HG03571 (cell line): Measurements from ENCODE around the gene AGXT.

Experiments used
- ATAC-seq: cut with Tn5 transposase; IDR thresholded peaks from one replicate; pipeline ENCODE4 v1.9.1; 2021; ENCODE audit not compliant: unreplicated experiment

The AGXT gene

GRCh38 chr2:240869109-240869955 lies 708 bp downstream of the AGXT start:
- no peak for ATAC-seq

GRCh38 chr2:240869956-240870875 lies 1.6 kb downstream of the AGXT start:
- no peak for ATAC-seq

GRCh38 chr2:240871071-240871958 lies 2.7 kb downstream of the AGXT start:
- no peak for ATAC-seq

- ATAC-seq: no peak
Measured at GRCh38 chr2:240872317-240873097, 3.9 kb downstream of the AGXT start.

- no peak for ATAC-seq
Measured at GRCh38 chr2:240873098-240873788, 4.6 kb downstream of the AGXT start.

- no peak for ATAC-seq
Measured at GRCh38 chr2:240873805-240874714, 5.4 kb downstream of the AGXT start.

GRCh38 chr2:240874715-240875227 lies 6.1 kb downstream of the AGXT start:
- no peak for ATAC-seq

- no peak for ATAC-seq
Measured at GRCh38 chr2:240875228-240876034, 6.8 kb downstream of the AGXT start.

- ATAC-seq: no peak
Measured at GRCh38 chr2:240876035-240876474, 7.4 kb downstream of the AGXT start.

GRCh38 chr2:240876475-240877251 lies 8.0 kb downstream of the AGXT start:
- no peak for ATAC-seq

- ATAC-seq: no peak
Measured at GRCh38 chr2:240877460-240878340, 9.1 kb downstream of the AGXT start.

GRCh38 chr2:240878341-240878936 lies 9.8 kb downstream of the AGXT start:
- no peak for ATAC-seq

GRCh38 chr2:240879105-240879504 lies 10.5 kb downstream of the AGXT start:
- ATAC-seq: no peak

- ATAC-seq: no peak
Measured at GRCh38 chr2:240881913-240882312, 13.3 kb downstream of the AGXT start.

GRCh38 chr2:240884221-240884620 lies 15.6 kb downstream of the AGXT start:
- ATAC-seq: no peak
